Liver (tissue), 9 donors: ENCODE data around the gene BTBD7. TPM values are rescaled to one million over a fixed set of nuclear protein-coding genes. Genes with fewer than 3 reads are reported as not detected.

Experiments
- DNase-seq: peaks from one replicate; pipeline ENCODE4 v3.0.0-alpha.2; 2017; ENCODE audit warnings: low spot score
- H3K27ac ChIP-seq, 2 donors: one replicate each; pipeline ENCODE4 v1.7.0; 2013; ENCODE audit warnings: inconsistent platforms in 2 of 2, low read length in 2 of 2, control low read depth in 1 of 2, low read depth in 1 of 2, mild to moderate bottlenecking in 1 of 2
- H3K27me3 ChIP-seq, 4 donors: one replicate each; pipeline versions ENCODE4 v1.6.1 to v1.7.0; 2013; ENCODE audit warnings: low read length in 3 of 4, inconsistent platforms in 1 of 4, mild to moderate bottlenecking in 1 of 4, moderate library complexity in 1 of 4; ENCODE audit not compliant: control insufficient read depth in 4 of 4, insufficient read depth in 4 of 4
- H3K36me3 ChIP-seq, 4 donors: one replicate each; pipeline versions ENCODE4 v1.6.1 to v1.7.0; 2013; ENCODE audit warnings: low read length in 3 of 4, mild to moderate bottlenecking in 3 of 4, low read depth in 1 of 4, moderate library complexity in 1 of 4; ENCODE audit not compliant: control insufficient read depth in 4 of 4, insufficient read depth in 3 of 4
- H3K4me1 ChIP-seq, 4 donors: one replicate each; pipeline versions ENCODE4 v1.6.1 to v1.7.0; 2013; ENCODE audit warnings: low read length in 3 of 4, mild to moderate bottlenecking in 3 of 4, moderate library complexity in 1 of 4; ENCODE audit not compliant: control insufficient read depth in 4 of 4, insufficient read depth in 4 of 4
- H3K4me3 ChIP-seq, 3 donors: one replicate each; pipeline versions ENCODE4 v1.6.1 to v1.7.0; 2013; ENCODE audit warnings: low read length in 3 of 3, control low read depth in 1 of 3, low read depth in 1 of 3, mild to moderate bottlenecking in 1 of 3
- H3K9ac ChIP-seq, 2 donors: one replicate each; pipeline ENCODE4 v1.7.0; 2013; ENCODE audit warnings: low read length in 2 of 2, mild to moderate bottlenecking in 2 of 2, moderate library complexity in 2 of 2, control low read depth in 1 of 2, low read depth in 1 of 2
- H3K9me3 ChIP-seq, 4 donors: one replicate each; pipeline versions ENCODE4 v1.6.1 to v1.7.0; 2013; ENCODE audit warnings: low read length in 3 of 4; ENCODE audit not compliant: control insufficient read depth in 4 of 4
- EGR1 ChIP-seq, 2 donors: IDR thresholded peaks; 2 replicates each; pipeline ENCODE4 v1.6.1; 2016 to 2018; ENCODE audit warnings: antibody characterized with exemption in 2 of 2, low read depth in 2 of 2
- FOXA1 ChIP-seq: IDR thresholded peaks from 2 replicates; pipeline ENCODE4 v1.6.1; 2016; ENCODE audit warnings: antibody characterized with exemption
- FOXA2 ChIP-seq: IDR thresholded peaks from 2 replicates; pipeline ENCODE4 v1.6.1; 2016; ENCODE audit warnings: antibody characterized with exemption
- GABPA ChIP-seq, 2 donors: IDR thresholded peaks in 1 of 2; conservative IDR thresholded peaks in 1 of 2; 2 replicates each; pipeline ENCODE4 v1.6.1; 2016; ENCODE audit warnings: antibody characterized with exemption in 2 of 2, mild to moderate bottlenecking in 1 of 2, moderate library complexity in 1 of 2
- HNF4A ChIP-seq, 2 donors: conservative IDR thresholded peaks; 2 replicates each; pipeline ENCODE4 v1.6.1; 2016; ENCODE audit warnings: antibody characterized with exemption in 2 of 2, mild to moderate bottlenecking in 2 of 2
- HNF4G ChIP-seq: IDR thresholded peaks from 2 replicates; pipeline ENCODE4 v1.6.1; 2016; ENCODE audit warnings: antibody characterized with exemption
- JUND ChIP-seq, 2 donors: IDR thresholded peaks; 2 replicates each; pipeline ENCODE4 v1.6.1; 2016; ENCODE audit warnings: antibody characterized with exemption in 2 of 2
- NR2F2 ChIP-seq: IDR thresholded peaks from 2 replicates; pipeline ENCODE4 v1.6.1; 2016; ENCODE audit warnings: antibody characterized with exemption
- RAD21 ChIP-seq, 2 donors: IDR thresholded peaks; 2 replicates each; pipeline ENCODE4 v1.6.1; 2016; ENCODE audit warnings: antibody characterized with exemption in 2 of 2, mild to moderate bottlenecking in 2 of 2
- RXRA ChIP-seq, 2 donors: IDR thresholded peaks; 2 replicates each; pipeline ENCODE4 v1.6.1; 2017 to 2018; ENCODE audit warnings: antibody characterized with exemption in 2 of 2, mild to moderate bottlenecking in 1 of 2
- SP1 ChIP-seq: IDR thresholded peaks from 2 replicates; pipeline ENCODE4 v1.6.1; 2018; ENCODE audit warnings: antibody characterized with exemption, mild to moderate bottlenecking
- TAF1 ChIP-seq: conservative IDR thresholded peaks from 2 replicates; pipeline ENCODE4 v1.6.1; 2016; ENCODE audit warnings: antibody characterized with exemption, mild to moderate bottlenecking
- YY1 ChIP-seq: IDR thresholded peaks from 2 replicates; pipeline ENCODE4 v1.6.1; 2016; ENCODE audit warnings: antibody characterized with exemption, mild to moderate bottlenecking
- WGBS: extraction: QIAGEN DNeasy Blood & Tissue Kit; methylation state at CpG from one replicate; pipeline ENCODE4 v1.1.7; 2013; 5-methylcytosine and 5-hydroxymethylcytosine counted together
- polyA plus RNA-seq, 2 donors: library from polyadenylated mRNA; stranded (reverse) in 1 of 2; unstranded in 1 of 2; fragments of 200-250 nt in 1 of 2; fragments of >200 nt in 1 of 2; fragmentation: Nextera tagmentation in 1 of 2; extraction: Ambion mirVana in 1 of 2; gene quantifications; one replicate each; pipeline versions ENCODE4 v1.2.1 to v1.2.3, GENCODE V29; 2013 to 2015
- total RNA-seq, 2 donors: library from RNA; depleted of rRNA; stranded (reverse); fragments of >200 nt; gene quantifications; one replicate each; pipeline ENCODE4 v1.2.3, GENCODE V29; 2014
- TF ChIP-seq, protein P1 (sequence below): IDR thresholded peaks from 2 replicates; pipeline ENCODE4 v1.6.1; 2016; ENCODE audit warnings: antibody characterized with exemption
- TF ChIP-seq, protein P2 (sequence below): fragments of 150-350 bp; IDR thresholded peaks from 2 replicates; pipeline ENCODE4 v1.5.1; 2017; ENCODE audit warnings: improper control_type of control experiment, low read depth, low read length; ENCODE audit not compliant: missing input control
- TF ChIP-seq, protein P3 (sequence below): IDR thresholded peaks from 2 replicates; pipeline ENCODE4 v1.6.1; 2016; ENCODE audit warnings: antibody characterized with exemption
- TF ChIP-seq, protein P4 (sequence below): IDR thresholded peaks from 2 replicates; pipeline ENCODE4 v1.6.1; 2016; ENCODE audit warnings: antibody characterized with exemption
- TF ChIP-seq, protein P5 (sequence below): IDR thresholded peaks from 2 replicates; pipeline ENCODE4 v1.6.1; 2016; ENCODE audit warnings: antibody characterized with exemption, mild to moderate bottlenecking
- donor health status: healthy.
- donor health status: healthy.
- donor health status: healthy.
- donor health status: healthy.
- donor health status: healthy.

The BTBD7 gene
- total and polyA plus RNA-seq, 4 donors = 4.4 to 17.7 (median 10.2) TPM

DNA sequence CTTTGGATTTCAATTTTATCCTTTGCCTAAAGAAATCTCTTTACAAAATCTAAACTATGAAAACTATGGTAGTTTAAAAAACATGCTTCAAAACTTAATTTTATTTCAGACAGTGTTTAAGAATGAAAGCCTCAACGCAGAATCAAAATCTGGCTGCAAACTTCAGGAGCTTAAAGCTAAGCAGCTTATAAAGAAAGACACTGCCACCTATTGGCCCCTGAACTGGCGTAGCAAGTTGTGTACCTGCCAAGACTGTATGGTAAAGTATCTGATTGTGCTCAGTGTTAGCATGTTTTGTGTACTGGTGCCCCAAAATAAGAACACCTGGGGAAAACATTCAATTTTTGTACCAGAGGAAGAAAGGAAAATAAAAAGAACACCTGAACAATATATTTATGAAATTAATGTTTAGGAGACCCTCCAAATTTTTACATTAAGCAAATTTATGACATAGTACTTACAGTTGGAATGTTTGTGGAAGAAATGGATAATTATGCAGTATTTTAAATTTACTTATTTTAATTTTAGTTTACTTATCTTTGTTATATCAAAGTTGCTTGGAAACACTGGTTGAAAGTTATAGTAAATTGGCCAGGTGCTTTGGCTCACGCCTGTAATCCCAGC, 113.6 kb downstream of the BTBD7 start:
- H3K36me3 ChIP-seq = peaks cover 16 to 58% (median 31%) of the 10 kb centered on the region in 4 donors
- H3K9me3 ChIP-seq = no peaks in the 10 kb centered on the region
- DNase-seq = no peak
- no peaks in the 10 kb centered on the region for H3K4me1 ChIP-seq
- H3K4me3 ChIP-seq = no peak overlapping the region
- H3K9ac ChIP-seq = no peak overlapping the region
- WGBS = 48% methylated on average over 3 of the region's 3 CpGs
- H3K27me3 ChIP-seq = no peaks in the 10 kb centered on the region
- H3K27ac ChIP-seq = no peak overlapping the region
- TF ChIP-seq YY1 = no peak
- TF ChIP-seq, protein P1, sequence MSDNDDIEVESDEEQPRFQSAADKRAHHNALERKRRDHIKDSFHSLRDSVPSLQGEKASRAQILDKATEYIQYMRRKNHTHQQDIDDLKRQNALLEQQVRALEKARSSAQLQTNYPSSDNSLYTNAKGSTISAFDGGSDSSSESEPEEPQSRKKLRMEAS = no peak
- TF ChIP-seq EGR1 (IDR thresholded peaks at IDR 0.05; ENCODE audit: low read depth in 2 of 2) = no peak
- no peak for TF ChIP-seq TAF1
- TF ChIP-seq RAD21 (IDR thresholded peaks at IDR 0.05) = peak; percentile 80
- no peak for TF ChIP-seq SP1
- TF ChIP-seq, protein P2, sequence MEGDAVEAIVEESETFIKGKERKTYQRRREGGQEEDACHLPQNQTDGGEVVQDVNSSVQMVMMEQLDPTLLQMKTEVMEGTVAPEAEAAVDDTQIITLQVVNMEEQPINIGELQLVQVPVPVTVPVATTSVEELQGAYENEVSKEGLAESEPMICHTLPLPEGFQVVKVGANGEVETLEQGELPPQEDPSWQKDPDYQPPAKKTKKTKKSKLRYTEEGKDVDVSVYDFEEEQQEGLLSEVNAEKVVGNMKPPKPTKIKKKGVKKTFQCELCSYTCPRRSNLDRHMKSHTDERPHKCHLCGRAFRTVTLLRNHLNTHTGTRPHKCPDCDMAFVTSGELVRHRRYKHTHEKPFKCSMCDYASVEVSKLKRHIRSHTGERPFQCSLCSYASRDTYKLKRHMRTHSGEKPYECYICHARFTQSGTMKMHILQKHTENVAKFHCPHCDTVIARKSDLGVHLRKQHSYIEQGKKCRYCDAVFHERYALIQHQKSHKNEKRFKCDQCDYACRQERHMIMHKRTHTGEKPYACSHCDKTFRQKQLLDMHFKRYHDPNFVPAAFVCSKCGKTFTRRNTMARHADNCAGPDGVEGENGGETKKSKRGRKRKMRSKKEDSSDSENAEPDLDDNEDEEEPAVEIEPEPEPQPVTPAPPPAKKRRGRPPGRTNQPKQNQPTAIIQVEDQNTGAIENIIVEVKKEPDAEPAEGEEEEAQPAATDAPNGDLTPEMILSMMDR = peak; percentile 50
- TF ChIP-seq HNF4G = no peak

DNA sequence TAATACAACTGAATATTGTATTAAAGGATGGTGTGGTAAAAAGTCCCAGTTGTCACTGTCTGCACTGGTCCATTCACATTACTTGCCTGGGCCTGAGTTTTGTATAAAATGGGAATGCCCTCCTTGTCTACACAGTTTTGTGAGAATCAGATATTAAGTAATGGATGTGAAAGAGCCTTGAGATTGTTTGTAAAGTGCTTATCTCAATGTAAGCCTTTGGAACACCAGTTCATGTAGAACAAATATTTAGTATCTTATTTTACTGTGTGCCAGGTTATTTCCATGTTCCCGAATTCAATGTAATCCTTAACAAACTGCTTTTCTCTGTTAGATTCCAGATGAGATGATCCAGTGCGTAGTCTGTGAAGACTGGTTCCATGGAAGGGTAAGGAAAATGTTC, 118.2 kb downstream of the BTBD7 start:
- 84% methylated on average over 2 of the region's 2 CpGs for WGBS
- Histone ChIP-seq H3K4me3 (no peak overlapping the region), H3K9me3 (no peaks in the 10 kb centered on the region), H3K4me1 (peaks cover 0 to under 1% (median 0%) of the 10 kb centered on the region in 4 donors), H3K27ac (no peak overlapping the region), H3K36me3 (peaks cover 10 to 44% (median 21%) of the 10 kb centered on the region in 4 donors), H3K27me3 (no peaks in the 10 kb centered on the region), H3K9ac (no peak overlapping the region)
- TF ChIP-seq RAD21 (IDR thresholded peaks at IDR 0.05) (no peak), YY1 (no peak), HNF4G (no peak), SP1 (no peak), JUND (IDR thresholded peaks at IDR 0.05) (no peak), EGR1 (IDR thresholded peaks at IDR 0.05; ENCODE audit: low read depth in 2 of 2) (no peak), FOXA2 (no peak), HNF4A (conservative IDR thresholded peaks at IDR 0.05) (no peak), NR2F2 (no peak), FOXA1 (no peak), GABPA (IDR thresholded peaks at IDR 0.05 in 1 of 2, conservative IDR thresholded peaks at IDR 0.05 in 1 of 2) (no peak), TAF1 (no peak), RXRA (IDR thresholded peaks at IDR 0.05) (no peak)
- TF ChIP-seq, protein P2 = no peak
- TF ChIP-seq, protein P1 = no peak
- TF ChIP-seq, protein P3, sequence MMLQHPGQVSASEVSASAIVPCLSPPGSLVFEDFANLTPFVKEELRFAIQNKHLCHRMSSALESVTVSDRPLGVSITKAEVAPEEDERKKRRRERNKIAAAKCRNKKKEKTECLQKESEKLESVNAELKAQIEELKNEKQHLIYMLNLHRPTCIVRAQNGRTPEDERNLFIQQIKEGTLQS = no peak
- TF ChIP-seq, protein P4, sequence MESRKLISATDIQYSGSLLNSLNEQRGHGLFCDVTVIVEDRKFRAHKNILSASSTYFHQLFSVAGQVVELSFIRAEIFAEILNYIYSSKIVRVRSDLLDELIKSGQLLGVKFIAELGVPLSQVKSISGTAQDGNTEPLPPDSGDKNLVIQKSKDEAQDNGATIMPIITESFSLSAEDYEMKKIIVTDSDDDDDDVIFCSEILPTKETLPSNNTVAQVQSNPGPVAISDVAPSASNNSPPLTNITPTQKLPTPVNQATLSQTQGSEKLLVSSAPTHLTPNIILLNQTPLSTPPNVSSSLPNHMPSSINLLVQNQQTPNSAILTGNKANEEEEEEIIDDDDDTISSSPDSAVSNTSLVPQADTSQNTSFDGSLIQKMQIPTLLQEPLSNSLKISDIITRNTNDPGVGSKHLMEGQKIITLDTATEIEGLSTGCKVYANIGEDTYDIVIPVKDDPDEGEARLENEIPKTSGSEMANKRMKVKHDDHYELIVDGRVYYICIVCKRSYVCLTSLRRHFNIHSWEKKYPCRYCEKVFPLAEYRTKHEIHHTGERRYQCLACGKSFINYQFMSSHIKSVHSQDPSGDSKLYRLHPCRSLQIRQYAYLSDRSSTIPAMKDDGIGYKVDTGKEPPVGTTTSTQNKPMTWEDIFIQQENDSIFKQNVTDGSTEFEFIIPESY = no peak
- TF ChIP-seq, protein P5, sequence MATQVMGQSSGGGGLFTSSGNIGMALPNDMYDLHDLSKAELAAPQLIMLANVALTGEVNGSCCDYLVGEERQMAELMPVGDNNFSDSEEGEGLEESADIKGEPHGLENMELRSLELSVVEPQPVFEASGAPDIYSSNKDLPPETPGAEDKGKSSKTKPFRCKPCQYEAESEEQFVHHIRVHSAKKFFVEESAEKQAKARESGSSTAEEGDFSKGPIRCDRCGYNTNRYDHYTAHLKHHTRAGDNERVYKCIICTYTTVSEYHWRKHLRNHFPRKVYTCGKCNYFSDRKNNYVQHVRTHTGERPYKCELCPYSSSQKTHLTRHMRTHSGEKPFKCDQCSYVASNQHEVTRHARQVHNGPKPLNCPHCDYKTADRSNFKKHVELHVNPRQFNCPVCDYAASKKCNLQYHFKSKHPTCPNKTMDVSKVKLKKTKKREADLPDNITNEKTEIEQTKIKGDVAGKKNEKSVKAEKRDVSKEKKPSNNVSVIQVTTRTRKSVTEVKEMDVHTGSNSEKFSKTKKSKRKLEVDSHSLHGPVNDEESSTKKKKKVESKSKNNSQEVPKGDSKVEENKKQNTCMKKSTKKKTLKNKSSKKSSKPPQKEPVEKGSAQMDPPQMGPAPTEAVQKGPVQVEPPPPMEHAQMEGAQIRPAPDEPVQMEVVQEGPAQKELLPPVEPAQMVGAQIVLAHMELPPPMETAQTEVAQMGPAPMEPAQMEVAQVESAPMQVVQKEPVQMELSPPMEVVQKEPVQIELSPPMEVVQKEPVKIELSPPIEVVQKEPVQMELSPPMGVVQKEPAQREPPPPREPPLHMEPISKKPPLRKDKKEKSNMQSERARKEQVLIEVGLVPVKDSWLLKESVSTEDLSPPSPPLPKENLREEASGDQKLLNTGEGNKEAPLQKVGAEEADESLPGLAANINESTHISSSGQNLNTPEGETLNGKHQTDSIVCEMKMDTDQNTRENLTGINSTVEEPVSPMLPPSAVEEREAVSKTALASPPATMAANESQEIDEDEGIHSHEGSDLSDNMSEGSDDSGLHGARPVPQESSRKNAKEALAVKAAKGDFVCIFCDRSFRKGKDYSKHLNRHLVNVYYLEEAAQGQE = no peak
- no peak for DNase-seq
